OCI-LY3 (cell line): ENCODE data around the gene SLC36A3.

Source experiments
- H2AFZ ChIP-seq: fragments of 200-600, 300-600 bp; shearing (Covaris generic); 2 replicates; pipeline ENCODE4 v1.6.0; 2014; ENCODE audit warnings: antibody characterized with exemption, low read depth, low read length
- H3K27ac ChIP-seq: fragments of 200-600, 300-600 bp; sonication (generic); 2 replicates; pipeline ENCODE4 v1.5.1; 2014; ENCODE audit warnings: mild to moderate bottlenecking, low read length, moderate library complexity, mixed read lengths
- H3K27me3 ChIP-seq: fragments of 200-600, 300-600 bp; sonication (generic); 2 replicates; pipeline ENCODE4 v1.6.1; 2014; ENCODE audit warnings: low read depth, low read length, mixed read lengths
- H3K36me3 ChIP-seq: fragments of 200-600, 300-600 bp; sonication (generic); replicated peaks from 2 replicates; pipeline ENCODE3; 2014; ENCODE audit warnings: low read depth, low read length, mixed read lengths
- H3K4me1 ChIP-seq: fragments of 300-600, 200-600 bp; sonication (generic); 2 replicates; pipeline ENCODE4 v1.6.1; 2014; ENCODE audit warnings: low read length, mixed read lengths
- H3K4me2 ChIP-seq: fragments of 200-600, 300-600 bp; sonication (generic); 2 replicates; pipeline ENCODE4 v1.6.1; 2014; ENCODE audit warnings: low read length, mixed read lengths
- H3K4me3 ChIP-seq: fragments of 300-600, 200-600 bp; sonication (generic); 2 replicates; pipeline ENCODE4 v1.5.1; 2014; ENCODE audit warnings: antibody characterized with exemption, mild to moderate bottlenecking, low read length, moderate library complexity
- H3K79me2 ChIP-seq: fragments of 300-600, 200-600 bp; shearing (Covaris generic); 2 replicates; pipeline ENCODE4 v1.6.1; 2014; ENCODE audit warnings: mild to moderate bottlenecking, low read length, mixed read lengths
- H3K9ac ChIP-seq: fragments of 300-600, 200-600 bp; shearing (Covaris generic); 2 replicates; pipeline ENCODE4 v1.6.0; 2014; ENCODE audit warnings: mild to moderate bottlenecking, low read length, moderate library complexity
- H3K9me3 ChIP-seq: fragments of 200-600, 300-600 bp; shearing (Covaris generic); 2 replicates; pipeline ENCODE4 v1.6.1; 2014; ENCODE audit warnings: low read length, mixed read lengths; ENCODE audit not compliant: insufficient read depth
- H4K20me1 ChIP-seq: fragments of 200-600, 300-600 bp; sonication (generic); 2 replicates; pipeline ENCODE4 v1.6.1; 2016; ENCODE audit warnings: low read length, mixed read lengths; ENCODE audit not compliant: insufficient read depth
- CTCF ChIP-seq: fragments of 200-600, 300-600 bp; sonication (generic); IDR thresholded peaks from 2 replicates; pipeline ENCODE4 v1.5.1; 2014; ENCODE audit warnings: antibody characterized with exemption, low read length, low read depth
- EZH2phosphoT487 ChIP-seq: fragments of 200-600 bp; shearing (Covaris generic); IDR thresholded peaks from 2 replicates; pipeline ENCODE4 v1.6.1; 2018; ENCODE audit warnings: antibody characterized with exemption, mixed run types, low read depth

SLC36A3 gene

GRCh38 chr5:151298063-151298855, 5.3 kb downstream of the SLC36A3 start:
- H3K36me3 ChIP-seq = no peaks in the 10 kb centered on the region
- no peak overlapping the region for H2AFZ ChIP-seq
- peaks cover 7% of the 10 kb centered on the region for H3K27me3 ChIP-seq
- H3K4me3 ChIP-seq = no peak overlapping the region
- peaks cover 15% of the 10 kb centered on the region for H3K4me1 ChIP-seq
- TF ChIP-seq CTCF = peak; percentile 65
- TF ChIP-seq EZH2phosphoT487 = no peak
- no peak overlapping the region for H3K4me2 ChIP-seq
- H3K9ac ChIP-seq = no peak overlapping the region
- no peaks in the 10 kb centered on the region for H3K79me2 ChIP-seq
- H3K9me3 ChIP-seq = no peaks in the 10 kb centered on the region
- no peaks in the 10 kb centered on the region for H4K20me1 ChIP-seq
- no peak overlapping the region for H3K27ac ChIP-seq

GRCh38 chr5:151296974-151297373, 6.6 kb downstream of the SLC36A3 start:
- Histone ChIP-seq H3K27me3 (peaks cover 7% of the 10 kb centered on the region), H3K79me2 (no peaks in the 10 kb centered on the region), H3K9me3 (no peaks in the 10 kb centered on the region), H3K4me2 (no peak overlapping the region), H3K4me1 (peaks cover 15% of the 10 kb centered on the region), H2AFZ (no peak overlapping the region), H3K4me3 (no peak overlapping the region), H3K36me3 (no peaks in the 10 kb centered on the region), H3K27ac (no peak overlapping the region), H4K20me1 (no peaks in the 10 kb centered on the region), H3K9ac (no peak overlapping the region)
- TF ChIP-seq CTCF = no peak
- no peak for TF ChIP-seq EZH2phosphoT487

DNA sequence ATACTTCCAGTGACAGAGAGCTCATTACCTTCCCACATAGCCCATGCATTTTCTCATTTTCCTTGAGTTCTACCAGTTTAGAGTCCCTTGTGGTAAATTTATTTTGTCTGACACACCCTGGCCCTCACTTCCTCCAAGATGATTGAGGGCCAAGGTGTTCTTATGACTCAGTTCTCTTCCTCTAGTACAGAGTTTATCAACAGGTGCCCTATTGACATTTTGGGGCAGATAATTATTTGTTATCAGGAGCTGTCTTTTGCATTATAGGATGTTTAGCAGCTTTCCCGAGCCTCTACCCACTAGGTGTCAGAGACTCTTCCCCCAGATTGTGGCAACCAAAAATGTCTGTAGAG, 7.1 kb downstream of the SLC36A3 start:
- Histone ChIP-seq H3K4me3 (no peak overlapping the region), H3K4me2 (no peak overlapping the region), H4K20me1 (no peaks in the 10 kb centered on the region), H2AFZ (no peak overlapping the region), H3K9me3 (no peaks in the 10 kb centered on the region), H3K27me3 (peaks cover 7% of the 10 kb centered on the region), H3K79me2 (no peaks in the 10 kb centered on the region), H3K36me3 (no peaks in the 10 kb centered on the region), H3K27ac (no peak overlapping the region), H3K9ac (no peak overlapping the region), H3K4me1 (peaks cover 15% of the 10 kb centered on the region)
- no peak for TF ChIP-seq EZH2phosphoT487
- no peak for TF ChIP-seq CTCF

- Histone ChIP-seq H3K36me3 (no peaks in the 10 kb centered on the region), H3K4me2 (no peak overlapping the region), H3K27ac (no peak overlapping the region), H3K4me3 (no peak overlapping the region), H3K9ac (no peak overlapping the region), H3K79me2 (no peaks in the 10 kb centered on the region), H3K27me3 (peaks cover 7% of the 10 kb centered on the region), H3K9me3 (no peaks in the 10 kb centered on the region), H4K20me1 (no peaks in the 10 kb centered on the region), H3K4me1 (peaks cover 15% of the 10 kb centered on the region), H2AFZ (no peak overlapping the region)
- TF ChIP-seq CTCF (no peak), EZH2phosphoT487 (no peak)
Measured at GRCh38 chr5:151295791-151296477, 7.6 kb downstream of the SLC36A3 start.
